HG03354 (cell line): ENCODE measurements around the gene REEP6.

Experiments
- ATAC-seq: cut with Tn5 transposase; IDR thresholded peaks from one replicate; pipeline ENCODE4 v1.9.1; 2021; ENCODE audit warnings: mild to moderate bottlenecking; ENCODE audit not compliant: unreplicated experiment, poor library complexity, severe bottlenecking

The REEP6 gene

GRCh38 chr19:1491114-1491848 is at the start of gene REEP6:
TSS of gene REEP6 (plus strand) at chr19:1491181. CDS start at chr19:1491270, 89 bp downstream.
- peak; percentile 0 for ATAC-seq

- no peak for ATAC-seq
These were observed 49.1 kb upstream of the REEP6 start for GRCh38 chr19:1441677-1442438.

- peak; percentile 79 for ATAC-seq
These were observed 45.6 kb upstream of the REEP6 start for GRCh38 chr19:1445185-1445931.

GRCh38 chr19:1445932-1446712 is 44.9 kb upstream of the REEP6 start:
- no peak for ATAC-seq

GRCh38 chr19:1446713-1447481 is 44.1 kb upstream of the REEP6 start:
- ATAC-seq, result no peak

- ATAC-seq, result no peak
These were observed 43.5 kb upstream of the REEP6 start for GRCh38 chr19:1447504-1447903.

- no peak for ATAC-seq
These were observed 43.0 kb upstream of the REEP6 start for GRCh38 chr19:1447944-1448343.

GRCh38 chr19:1449467-1450442 is 41.2 kb upstream of the REEP6 start, which contains the start of gene APC2:
TSS of gene APC2 (plus strand) at chr19:1450121. CDS start at chr19:1453002, 2,881 bp downstream.
- ATAC-seq, result no peak

GRCh38 chr19:1450735-1451731 is 39.9 kb upstream of the REEP6 start:
- ATAC-seq, result no peak

- ATAC-seq, result no peak
These were observed 38.8 kb upstream of the REEP6 start for GRCh38 chr19:1451916-1452801.

GRCh38 chr19:1452802-1453524 is 38.0 kb upstream of the REEP6 start:
- no peak for ATAC-seq

- no peak for ATAC-seq
These were observed 37.2 kb upstream of the REEP6 start for GRCh38 chr19:1453525-1454364.

- no peak for ATAC-seq
These were observed 36.0 kb upstream of the REEP6 start for GRCh38 chr19:1455002-1455335.

- ATAC-seq, result no peak
These were observed 35.5 kb upstream of the REEP6 start for GRCh38 chr19:1455336-1456120.
